ENCODE measurements around the gene CERS1. TPM values are rescaled to one million over a fixed set of nuclear protein-coding genes. Genes with fewer than 3 reads are reported as not detected.
A peak's percentile ranks its signal among the peaks of the same experiment; 100 is the strongest.

The CERS1 gene
- total RNA-seq, 4 donors from 2014 or later: 0.42 to 3.2 (median 1.1) TPM

DNA sequence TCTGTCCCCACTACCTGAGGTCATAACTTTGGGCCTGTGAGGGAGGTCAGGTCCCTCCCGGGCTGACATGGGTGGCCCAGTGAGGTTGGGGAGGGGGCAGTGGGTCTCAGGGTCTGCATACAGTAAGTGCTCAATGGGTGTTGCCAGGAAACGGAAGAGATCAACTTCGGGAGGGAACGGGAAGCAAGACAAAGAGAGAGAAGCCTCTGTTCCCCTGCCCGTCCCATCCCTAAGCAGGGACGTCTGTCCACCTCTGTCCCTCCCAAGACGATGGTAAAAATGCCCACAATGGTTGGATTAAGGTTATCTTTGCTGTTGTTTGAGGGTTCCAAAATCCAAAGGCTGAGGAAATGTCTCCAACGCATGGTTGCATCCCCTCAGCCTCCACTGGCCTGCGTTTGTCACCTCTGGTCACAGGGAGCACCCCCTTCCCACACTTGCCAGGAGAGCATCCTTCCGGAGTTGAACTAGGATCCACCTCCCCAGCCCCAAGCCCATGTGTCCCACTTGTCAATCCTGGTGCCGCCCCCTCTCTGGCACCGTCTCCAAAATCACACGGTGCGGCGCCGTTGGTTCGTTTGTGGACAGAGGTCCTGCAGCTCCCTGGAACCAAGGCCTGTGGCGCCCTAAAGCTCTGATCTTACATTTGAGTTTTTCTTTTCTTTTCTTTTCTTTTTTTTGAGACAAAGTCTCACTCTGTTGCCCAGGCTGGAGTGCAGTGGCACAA, 45.8 kb upstream of the CERS1 start:
- Histone ChIP-seq H3K4me1 (peaks cover 11 to 23% (median 20%) of the 10 kb centered on the region in 4 donors), H3K27me3 (no peaks in the 10 kb centered on the region), H3K9me3 (no peaks in the 10 kb centered on the region), H3K27ac (replicated peaks in 1 of 4) (peak overlapping the region in 2 of 4 donors; percentile 33 to 43), H3K4me3 (peak overlapping the region; percentile 73 to 83 (median 79)), H3K36me3 (peaks cover 0 to 22% (median 8%) of the 10 kb centered on the region in 4 donors)
- TF ChIP-seq, protein P1, sequence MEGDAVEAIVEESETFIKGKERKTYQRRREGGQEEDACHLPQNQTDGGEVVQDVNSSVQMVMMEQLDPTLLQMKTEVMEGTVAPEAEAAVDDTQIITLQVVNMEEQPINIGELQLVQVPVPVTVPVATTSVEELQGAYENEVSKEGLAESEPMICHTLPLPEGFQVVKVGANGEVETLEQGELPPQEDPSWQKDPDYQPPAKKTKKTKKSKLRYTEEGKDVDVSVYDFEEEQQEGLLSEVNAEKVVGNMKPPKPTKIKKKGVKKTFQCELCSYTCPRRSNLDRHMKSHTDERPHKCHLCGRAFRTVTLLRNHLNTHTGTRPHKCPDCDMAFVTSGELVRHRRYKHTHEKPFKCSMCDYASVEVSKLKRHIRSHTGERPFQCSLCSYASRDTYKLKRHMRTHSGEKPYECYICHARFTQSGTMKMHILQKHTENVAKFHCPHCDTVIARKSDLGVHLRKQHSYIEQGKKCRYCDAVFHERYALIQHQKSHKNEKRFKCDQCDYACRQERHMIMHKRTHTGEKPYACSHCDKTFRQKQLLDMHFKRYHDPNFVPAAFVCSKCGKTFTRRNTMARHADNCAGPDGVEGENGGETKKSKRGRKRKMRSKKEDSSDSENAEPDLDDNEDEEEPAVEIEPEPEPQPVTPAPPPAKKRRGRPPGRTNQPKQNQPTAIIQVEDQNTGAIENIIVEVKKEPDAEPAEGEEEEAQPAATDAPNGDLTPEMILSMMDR (IDR thresholded peaks at IDR 0.05): no peak
- TF ChIP-seq EP300 (IDR thresholded peaks at IDR 0.05): no peak
- TF ChIP-seq POLR2AphosphoS5 (IDR thresholded peaks at IDR 0.05): no peak
- TF ChIP-seq POLR2A (IDR thresholded peaks at IDR 0.05; ENCODE audit: low read depth): no peak
- WGBS: 67% methylated on average over 18 of the region's 18 CpGs
- intact Hi-C loops (cut with DNase I): no loop called here
- no peak for DNase-seq (ENCODE audit: extremely low spot score)

DNA sequence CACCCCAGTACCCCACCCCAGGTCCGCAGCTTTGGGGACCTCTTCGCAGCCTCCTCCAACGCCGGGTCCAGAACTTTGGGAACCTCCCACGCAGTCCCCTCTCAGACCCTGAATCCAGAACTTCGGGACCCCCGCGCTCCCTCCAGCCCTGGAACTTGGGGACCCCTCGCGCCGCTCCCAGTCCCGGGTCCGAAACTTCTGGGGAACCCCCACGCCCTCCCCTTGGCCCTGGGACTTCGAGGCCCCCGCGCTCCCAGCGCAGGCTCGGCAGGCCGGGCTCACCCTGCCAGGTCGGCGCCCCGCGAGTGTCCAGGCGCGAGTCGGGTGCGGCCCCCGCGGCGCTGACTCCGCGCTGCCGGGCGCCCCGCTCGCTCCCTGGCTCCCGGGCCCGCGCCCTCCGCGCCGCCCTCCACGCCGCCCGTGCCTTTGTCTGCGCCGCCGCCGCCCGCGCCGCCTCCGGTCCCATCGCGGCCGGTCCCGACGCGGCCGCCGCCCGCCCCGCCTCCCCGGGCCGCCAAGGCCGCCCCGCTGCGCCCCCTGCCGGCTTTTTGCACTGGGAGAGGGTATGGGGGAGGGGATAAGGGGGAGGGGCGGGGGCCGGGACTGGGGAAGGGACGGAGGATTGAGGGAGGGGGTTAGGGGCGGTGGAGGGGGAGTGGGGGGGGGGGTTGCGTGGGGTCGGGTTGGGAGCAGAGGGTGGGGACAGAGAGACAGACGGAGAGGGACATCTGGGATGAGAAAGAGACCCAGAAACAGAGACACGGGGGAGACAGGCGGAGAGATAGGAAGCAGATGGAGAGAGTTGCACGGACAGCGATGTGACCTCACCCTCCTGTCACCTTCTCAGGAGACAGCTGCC, 45.0 kb upstream of the CERS1 start, which contains the start of gene HOMER3:
Gene HOMER3, minus strand, starts transcription at position 449 of the 859 bp plus-strand sequence. CDS start 2,235 bp downstream, outside the sequence.
- Histone ChIP-seq H3K4me1 (peaks cover 11 to 23% (median 20%) of the 10 kb centered on the region in 4 donors), H3K36me3 (peaks cover 0 to 29% (median 12%) of the 10 kb centered on the region in 4 donors), H3K4me3 (peak within 1 kb of the TSS; percentile 73 to 83 (median 79)), H3K9me3 (no peaks in the 10 kb centered on the region), H3K27me3 (no peaks in the 10 kb centered on the region), H3K27ac (replicated peaks in 1 of 4) (peak within 1 kb of the TSS; percentile 56 to 74 (median 72))
- intact Hi-C loops (cut with DNase I): no loop called here
- 2% methylated on average over 46 of the region's 81 CpGs for WGBS
- DNase-seq (ENCODE audit: extremely low spot score): no peak
- no peak for TF ChIP-seq EP300 (IDR thresholded peaks at IDR 0.05)
- TF ChIP-seq, protein P1 (IDR thresholded peaks at IDR 0.05): peak in 2 of 3 experiments; percentile 24 to 58

DNA sequence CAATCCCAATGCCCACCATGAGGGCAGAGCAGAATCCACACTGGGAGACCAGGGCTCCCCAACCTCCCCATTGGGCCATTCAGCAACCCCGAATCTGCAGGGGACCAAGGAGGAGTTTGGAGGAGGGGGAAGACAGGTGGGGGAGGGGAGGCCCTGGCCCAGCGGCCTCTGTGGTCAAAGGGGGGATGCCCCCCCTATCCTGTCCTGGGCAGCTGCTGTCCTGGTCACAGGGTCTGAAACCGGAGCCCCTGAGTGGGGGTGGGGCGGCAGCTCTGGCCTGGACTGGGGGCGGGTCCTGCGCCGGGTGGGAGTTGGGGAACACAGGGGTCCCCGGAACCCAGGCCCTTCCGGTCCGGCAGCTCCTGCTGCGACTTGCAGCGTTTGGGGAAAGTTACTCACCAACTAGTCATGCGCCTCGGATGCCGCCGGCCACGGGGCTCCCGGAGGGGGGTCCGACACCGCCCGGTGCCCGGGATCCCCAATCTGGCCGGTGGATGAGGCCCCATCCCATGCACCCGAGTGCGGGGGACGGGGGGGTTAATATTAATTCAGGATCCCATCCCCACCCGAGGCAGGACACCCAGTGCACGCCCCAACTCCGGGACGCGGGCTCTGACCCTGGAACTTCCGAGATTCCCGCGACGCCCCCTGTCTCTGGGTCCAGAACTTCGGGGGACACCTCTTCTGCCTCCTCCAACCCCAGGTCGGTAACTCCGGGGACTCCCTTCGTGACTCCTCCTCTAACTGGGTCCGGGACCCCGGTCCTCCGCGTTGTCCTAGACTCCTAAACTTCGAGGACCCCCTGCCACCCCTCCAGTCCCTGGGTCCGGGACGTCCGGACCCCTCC, 44.2 kb upstream of the CERS1 start:
- peaks cover 0 to 38% (median 15%) of the 10 kb centered on the region in 4 donors for H3K36me3 ChIP-seq
- no peak for DNase-seq (ENCODE audit: extremely low spot score)
- peak overlapping the region; percentile 56 to 74 (median 72) for H3K27ac ChIP-seq (replicated peaks in 1 of 4)
- no peaks in the 10 kb centered on the region for H3K27me3 ChIP-seq
- intact Hi-C loops (cut with DNase I): loop anchor here (10.0 kb wide), 1 partner anchor 45 kb away; no protein-coding TSS in a partner anchor
- H3K4me3 ChIP-seq: peak overlapping the region; percentile 73 to 83 (median 79)
- no peaks in the 10 kb centered on the region for H3K9me3 ChIP-seq
- H3K4me1 ChIP-seq: peaks cover 11 to 23% (median 20%) of the 10 kb centered on the region in 4 donors
- under 1% methylated on average over 33 of the region's 47 CpGs for WGBS
- TF ChIP-seq POLR2A (IDR thresholded peaks at IDR 0.05; ENCODE audit: low read depth): no peak
- TF ChIP-seq, protein P1 (IDR thresholded peaks at IDR 0.05): no peak
- peak in 1 of 2 donors; percentile 37 for TF ChIP-seq POLR2AphosphoS5 (IDR thresholded peaks at IDR 0.05)

DNA sequence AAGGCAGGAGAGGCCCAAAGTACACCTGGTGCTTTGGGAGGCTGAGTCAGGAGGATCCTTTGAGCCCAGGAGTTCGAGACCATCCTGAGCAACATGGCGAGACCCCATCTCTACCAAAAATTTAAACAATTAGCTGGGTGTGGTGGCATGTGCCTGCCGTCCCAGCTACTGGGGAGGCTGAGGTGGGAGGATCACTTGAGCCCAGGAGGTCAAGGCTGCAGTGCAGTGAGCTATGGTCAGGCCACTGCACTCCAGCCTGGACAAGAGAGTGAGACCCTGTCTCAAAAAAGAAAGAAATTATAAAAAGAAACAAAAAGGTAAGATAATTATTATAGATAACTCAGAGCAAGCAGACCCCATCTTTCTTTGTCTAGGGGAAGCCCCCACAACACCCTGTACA, 43.2 kb upstream of the CERS1 start:
- Histone ChIP-seq H3K4me3 (peak overlapping the region in 1 of 4 donors; percentile 73), H3K9me3 (no peaks in the 10 kb centered on the region), H3K27me3 (no peaks in the 10 kb centered on the region), H3K36me3 (peaks cover 2 to 45% (median 21%) of the 10 kb centered on the region in 4 donors), H3K4me1 (peaks cover 11 to 23% (median 20%) of the 10 kb centered on the region in 4 donors), H3K27ac (replicated peaks in 1 of 4) (peak overlapping the region in 1 of 4 donors; percentile 74)
- DNase-seq (ENCODE audit: extremely low spot score): no peak
- intact Hi-C loops (cut with DNase I): loop anchor here (10.0 kb wide), 1 partner anchor 46 kb away; no protein-coding TSS in a partner anchor
- TF ChIP-seq EP300 (IDR thresholded peaks at IDR 0.05): no peak
- no peak for TF ChIP-seq POLR2A (IDR thresholded peaks at IDR 0.05; ENCODE audit: low read depth)
- TF ChIP-seq POLR2AphosphoS5 (IDR thresholded peaks at IDR 0.05): no peak
- TF ChIP-seq, protein P1 (IDR thresholded peaks at IDR 0.05): no peak
- WGBS: 86% methylated on average over 3 of the region's 3 CpGs

Data from esophagus muscularis mucosa (tissue), 4 donors.